Panc1 (cell line): Measurements from ENCODE around the gene MED12. TPM values are rescaled to one million over a fixed set of nuclear protein-coding genes. Genes with fewer than 3 reads are reported as not detected.

Source experiments
- ATAC-seq: fragments of 200-7000 bp; cut with Tn5 transposase; 2 replicates; pipeline ENCODE4 v1.9.1; 2020; ENCODE audit warnings: mild to moderate bottlenecking, moderate library complexity
- BruUV-seq: library from RNA; stranded (reverse); fragments of 400-500 nt; replicated peaks from 2 replicates; lab custom pipeline; 2021; lab: Mats Ljungman, UMichigan
- CTCF ChIA-PET: fragments of 300-600 bp; sonication (Branson Sonifier 250); formaldehyde crosslinking; loops from one replicate; lab custom pipeline; 2022; ENCODE audit warnings: antibody characterized with exemption; lab: Charles Lee
- POLR2A ChIA-PET: fragments of 300-600 bp; sonication (Branson Sonifier 250); formaldehyde crosslinking; loops from one replicate; lab custom pipeline; 2022; ENCODE audit warnings: antibody characterized with exemption; lab: Charles Lee
- DNase-seq: peaks from one replicate; pipeline ENCODE4 v3.0.0-alpha.2; 2010; ENCODE audit warnings: low read depth, low spot score
- H3K27ac ChIP-seq: 2 replicates; pipeline ENCODE4 v1.5.1; 2011; ENCODE audit warnings: mild to moderate bottlenecking, low read length, inconsistent platforms
- H3K27me3 ChIP-seq: fragments of 200-500 bp; sonication (Bioruptor generic); 2 replicates; pipeline ENCODE4 v1.6.0; 2014; ENCODE audit warnings: low read length, inconsistent platforms; ENCODE audit not compliant: control insufficient read depth, insufficient read depth
- H3K36me3 ChIP-seq: fragments of 200-500 bp; sonication (Bioruptor generic); 2 replicates; pipeline ENCODE4 v1.5.1; 2014; ENCODE audit warnings: inconsistent platforms, mild to moderate bottlenecking, low read length, moderate library complexity; ENCODE audit not compliant: control insufficient read depth, insufficient read depth
- H3K4me1 ChIP-seq: 2 replicates; pipeline ENCODE4 v1.5.1; 2011; ENCODE audit warnings: inconsistent platforms, mild to moderate bottlenecking, low read length, moderate library complexity; ENCODE audit not compliant: control insufficient read depth, insufficient read depth
- H3K4me3 ChIP-seq, 2 experiments: 2 replicates each; pipeline ENCODE4 v1.5.1; 2011 to 2012; ENCODE audit warnings: low read depth in 2 of 2, low read length in 2 of 2, mild to moderate bottlenecking in 2 of 2, inconsistent platforms in 1 of 2, moderate library complexity in 1 of 2
- H3K9me3 ChIP-seq: fragments of 200-500 bp; sonication (Bioruptor generic); 2 replicates; pipeline ENCODE4 v1.5.1; 2014; ENCODE audit warnings: low read depth, mild to moderate bottlenecking, inconsistent platforms, low read length, moderate library complexity; ENCODE audit not compliant: control insufficient read depth, insufficient read depth
- POLR2AphosphoS5 ChIP-seq: IDR thresholded peaks from 2 replicates; pipeline ENCODE4 v1.6.1; 2012; ENCODE audit warnings: mild to moderate bottlenecking, low read depth, low read length, moderate library complexity
- REST ChIP-seq, 2 experiments: IDR thresholded peaks; 2 replicates each; pipeline ENCODE4 v1.6.1; 2011 to 2012; ENCODE audit warnings: low read depth in 2 of 2, control low read depth in 1 of 2, low read length in 1 of 2, mild to moderate bottlenecking in 1 of 2, moderate library complexity in 1 of 2; ENCODE audit not compliant: insufficient read depth in 1 of 2
- in situ Hi-C: cut with HindIII; loops from 2 replicates; pipeline ENCODE4 v1.10.0; 2016; ENCODE audit warnings: low sequenced_read_pairs, low pct_unique_long_range_greater_than_20kb
- intact Hi-C: fragments of 100-400 bp; cut with micrococcal nuclease; formaldehyde crosslinking; loops from one replicate; pipeline ENCODE4 v1.10.0; 2022; ENCODE audit not compliant: unreplicated experiment
- total RNA-seq: library from RNA; stranded (reverse); gene quantifications from one replicate; pipeline ENCODE4 v1.2.1, GENCODE V29; 2021; ENCODE audit not compliant: unreplicated experiment

MED12 gene
- total RNA-seq, 1 experiment from 2014 or later, result 42.0 TPM

- TSS peak; percentile 87 for BruUV-seq
- peak overlapping the region; percentile 43 to 61 for H3K4me3 ChIP-seq
- in situ Hi-C loops, result no loop called here
- peak overlapping the region; percentile 94 for H3K27ac ChIP-seq
- no peaks in the 10 kb centered on the region; the same call in none of the 2 replicates for H3K4me1 ChIP-seq
- H3K27me3 ChIP-seq, result no peaks in the 10 kb centered on the region
- no peak for ATAC-seq
- no peak for TF ChIP-seq REST (IDR thresholded peaks at IDR 0.05; ENCODE audit: insufficient read depth in 1 of 2, low read depth in 2 of 2, low read length in 1 of 2)
- intact Hi-C loops, result no loop called here
- POLR2A ChIA-PET, result interaction anchor here (0.7 to 1.1 kb wide), 3 partner anchors 63 to 208 kb away, joined by 3 to 4 read pairs (median 3); partner anchors contain the start of genes MED12 and NONO
- H3K9me3 ChIP-seq, result no peaks in the 10 kb centered on the region
- CTCF ChIA-PET, result interaction anchor here (0.6 kb wide), 1 partner anchor 1065 kb away, joined by 3 read pairs; no protein-coding TSS in a partner anchor
- no peaks in the 10 kb centered on the region for H3K36me3 ChIP-seq
- no peak for DNase-seq
Measured at GRCh38 chrX:71181558-71181909, 63.1 kb downstream of the MED12 start.

GRCh38 chrX:71181910-71182799 is 63.8 kb downstream of the MED12 start:
- TF ChIP-seq REST (IDR thresholded peaks at IDR 0.05; ENCODE audit: insufficient read depth in 1 of 2, low read depth in 2 of 2, low read length in 1 of 2) (no peak), POLR2AphosphoS5 (peak; percentile 84)
- peak; percentile 97 for ATAC-seq
- Histone ChIP-seq H3K27ac (peak overlapping the region; percentile 94), H3K36me3 (no peaks in the 10 kb centered on the region), H3K4me3 (peak overlapping the region; percentile 43 to 61), H3K9me3 (no peaks in the 10 kb centered on the region), H3K27me3 (no peaks in the 10 kb centered on the region), H3K4me1 (no peaks in the 10 kb centered on the region; the same call in none of the 2 replicates)
- in situ Hi-C loops (no loop called here), intact Hi-C loops (no loop called here)
- POLR2A ChIA-PET, result interaction anchor here (0.7 to 1.1 kb wide), 4 partner anchors 64 to 513 kb away, joined by 3 to 10 read pairs (median 4); partner anchors contain the start of genes MED12 and NONO
- CTCF ChIA-PET, result interaction anchor here (0.6 to 0.7 kb wide), 2 partner anchors 106 to 200 kb away, joined by 3 to 4 read pairs; no protein-coding TSS in a partner anchor
- peak; percentile 88 for DNase-seq
- no TSS peak for BruUV-seq
